ENCODE results near the gene TMEM44. TPM values are rescaled to one million over a fixed set of nuclear protein-coding genes. Genes with fewer than 3 reads are reported as not detected.

TMEM44 gene
- total RNA-seq, 1 experiment from 2014 or later: 11.8 TPM

DNA sequence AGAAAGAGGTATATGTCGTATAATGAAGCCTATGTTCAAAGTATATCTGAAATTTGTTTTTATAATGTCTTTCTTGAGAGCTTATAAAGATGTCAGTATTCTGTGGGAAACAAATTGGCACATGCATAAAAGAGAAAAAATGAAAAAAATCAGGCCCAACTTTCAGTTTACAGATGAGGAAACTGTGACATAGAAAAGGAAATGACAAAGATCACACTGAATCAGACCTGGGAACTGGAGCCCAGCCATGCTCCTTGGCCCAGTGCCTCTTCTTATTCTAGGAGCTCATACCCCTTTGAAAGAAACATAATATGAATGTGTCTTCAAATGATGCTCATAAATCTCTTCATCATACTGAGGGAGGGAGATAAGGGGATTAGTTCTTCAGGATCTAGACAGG, 48.4 kb downstream of the TMEM44 start:
- Mint-ChIP-seq H3K4me1 (ENCODE audit: low read depth, unreplicated experiment) (peaks cover 15% of the 10 kb centered on the region), H3K27me3 (ENCODE audit: insufficient read depth, unreplicated experiment) (no peaks in the 10 kb centered on the region), H3K36me3 (ENCODE audit: insufficient read depth, unreplicated experiment) (peaks cover 14% of the 10 kb centered on the region), H3K27ac (ENCODE audit: unreplicated experiment) (peak overlapping the region; percentile 98), H3K9me3 (ENCODE audit: unreplicated experiment) (no peaks in the 10 kb centered on the region), H3K4me3 (ENCODE audit: unreplicated experiment) (peak overlapping the region; percentile 96)
- H3K36me3 ChIP-seq (ENCODE audit: control insufficient read depth, insufficient read depth, low read length): no peaks in the 10 kb centered on the region
- no peaks in the 10 kb centered on the region for H3K9me3 ChIP-seq
- peaks cover 19% of the 10 kb centered on the region for H3K4me1 ChIP-seq
- TF ChIP-seq, protein P1, sequence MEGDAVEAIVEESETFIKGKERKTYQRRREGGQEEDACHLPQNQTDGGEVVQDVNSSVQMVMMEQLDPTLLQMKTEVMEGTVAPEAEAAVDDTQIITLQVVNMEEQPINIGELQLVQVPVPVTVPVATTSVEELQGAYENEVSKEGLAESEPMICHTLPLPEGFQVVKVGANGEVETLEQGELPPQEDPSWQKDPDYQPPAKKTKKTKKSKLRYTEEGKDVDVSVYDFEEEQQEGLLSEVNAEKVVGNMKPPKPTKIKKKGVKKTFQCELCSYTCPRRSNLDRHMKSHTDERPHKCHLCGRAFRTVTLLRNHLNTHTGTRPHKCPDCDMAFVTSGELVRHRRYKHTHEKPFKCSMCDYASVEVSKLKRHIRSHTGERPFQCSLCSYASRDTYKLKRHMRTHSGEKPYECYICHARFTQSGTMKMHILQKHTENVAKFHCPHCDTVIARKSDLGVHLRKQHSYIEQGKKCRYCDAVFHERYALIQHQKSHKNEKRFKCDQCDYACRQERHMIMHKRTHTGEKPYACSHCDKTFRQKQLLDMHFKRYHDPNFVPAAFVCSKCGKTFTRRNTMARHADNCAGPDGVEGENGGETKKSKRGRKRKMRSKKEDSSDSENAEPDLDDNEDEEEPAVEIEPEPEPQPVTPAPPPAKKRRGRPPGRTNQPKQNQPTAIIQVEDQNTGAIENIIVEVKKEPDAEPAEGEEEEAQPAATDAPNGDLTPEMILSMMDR (IDR thresholded peaks at IDR 0.05; ENCODE audit: insufficient read depth in 1 of 2, low read depth in 1 of 2, low read length in 1 of 2, severe bottlenecking in 1 of 2, unreplicated experiment in 1 of 2): no peak
- intact Hi-C loops (cut with micrococcal nuclease; ENCODE audit: unreplicated experiment): no loop called here
- no peaks in the 10 kb centered on the region for H3K27me3 ChIP-seq (replicated peaks; ENCODE audit: control insufficient read depth, insufficient read depth, low read length)
- CTCF ChIA-PET: interaction anchor here (2.5 kb wide), 1 partner anchor 10 kb away, joined by 13 read pairs; no protein-coding TSS in a partner anchor
- no TSS peak for BruUV-seq (replicated peaks)
- DNase-seq: no peak
- no peak overlapping the region; the same call in 1 of the 2 replicates for H3K4me3 ChIP-seq (ENCODE audit: low read depth, low read length)
- POLR2A ChIA-PET: interaction anchor here (1.5 kb wide), 1 partner anchor 113 kb away, joined by 3 read pairs; no protein-coding TSS in a partner anchor

DNA sequence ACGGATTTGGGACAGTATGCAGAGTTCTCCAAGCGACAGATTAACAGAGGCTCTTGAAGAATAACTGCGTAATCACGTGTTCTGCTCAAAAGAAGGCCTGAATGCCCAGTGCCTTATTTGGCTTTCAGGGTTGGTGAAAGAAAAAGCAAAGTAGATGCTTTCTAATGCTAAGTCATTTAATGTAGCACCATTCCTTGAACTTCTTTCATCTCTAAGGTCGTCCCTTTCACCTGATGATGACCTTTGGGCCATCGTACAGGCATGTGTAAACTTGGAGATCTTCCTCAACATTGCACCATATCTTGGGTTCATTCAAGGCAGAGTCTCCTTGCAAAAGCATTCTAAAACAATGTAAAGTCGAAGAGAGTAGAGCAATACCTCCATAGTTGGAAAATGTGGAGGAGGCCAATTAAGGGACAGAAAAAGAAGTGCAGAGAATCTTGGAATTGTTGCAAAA, 48.9 kb downstream of the TMEM44 start:
- BruUV-seq (replicated peaks): TSS peak; percentile 73
- Mint-ChIP-seq H3K27ac (ENCODE audit: unreplicated experiment) (peak overlapping the region; percentile 98), H3K4me3 (ENCODE audit: unreplicated experiment) (peak overlapping the region; percentile 96), H3K36me3 (ENCODE audit: insufficient read depth, unreplicated experiment) (peaks cover 14% of the 10 kb centered on the region), H3K27me3 (ENCODE audit: insufficient read depth, unreplicated experiment) (no peaks in the 10 kb centered on the region), H3K4me1 (ENCODE audit: low read depth, unreplicated experiment) (peaks cover 15% of the 10 kb centered on the region), H3K9me3 (ENCODE audit: unreplicated experiment) (no peaks in the 10 kb centered on the region)
- TF ChIP-seq, protein P1 (IDR thresholded peaks at IDR 0.05; ENCODE audit: insufficient read depth in 1 of 2, low read depth in 1 of 2, low read length in 1 of 2, severe bottlenecking in 1 of 2, unreplicated experiment in 1 of 2): no peak
- Histone ChIP-seq H3K36me3 (ENCODE audit: control insufficient read depth, insufficient read depth, low read length) (no peaks in the 10 kb centered on the region), H3K4me1 (peaks cover 24% of the 10 kb centered on the region), H3K9me3 (no peaks in the 10 kb centered on the region), H3K4me3 (ENCODE audit: low read depth, low read length) (peak overlapping the region; percentile 75), H3K27me3 (replicated peaks; ENCODE audit: control insufficient read depth, insufficient read depth, low read length) (no peaks in the 10 kb centered on the region)
- ChIA-PET POLR2A (interaction anchor here (0.8 to 1.2 kb wide), 3 partner anchors 12 to 112 kb away, joined by 3 read pairs; no protein-coding TSS in a partner anchor), CTCF (interaction anchor here (2.5 kb wide), 1 partner anchor 10 kb away, joined by 13 read pairs; no protein-coding TSS in a partner anchor)
- peak in 1 of 2 experiments; percentile 30 for DNase-seq
- intact Hi-C loops (cut with micrococcal nuclease; ENCODE audit: unreplicated experiment): no loop called here

DNA sequence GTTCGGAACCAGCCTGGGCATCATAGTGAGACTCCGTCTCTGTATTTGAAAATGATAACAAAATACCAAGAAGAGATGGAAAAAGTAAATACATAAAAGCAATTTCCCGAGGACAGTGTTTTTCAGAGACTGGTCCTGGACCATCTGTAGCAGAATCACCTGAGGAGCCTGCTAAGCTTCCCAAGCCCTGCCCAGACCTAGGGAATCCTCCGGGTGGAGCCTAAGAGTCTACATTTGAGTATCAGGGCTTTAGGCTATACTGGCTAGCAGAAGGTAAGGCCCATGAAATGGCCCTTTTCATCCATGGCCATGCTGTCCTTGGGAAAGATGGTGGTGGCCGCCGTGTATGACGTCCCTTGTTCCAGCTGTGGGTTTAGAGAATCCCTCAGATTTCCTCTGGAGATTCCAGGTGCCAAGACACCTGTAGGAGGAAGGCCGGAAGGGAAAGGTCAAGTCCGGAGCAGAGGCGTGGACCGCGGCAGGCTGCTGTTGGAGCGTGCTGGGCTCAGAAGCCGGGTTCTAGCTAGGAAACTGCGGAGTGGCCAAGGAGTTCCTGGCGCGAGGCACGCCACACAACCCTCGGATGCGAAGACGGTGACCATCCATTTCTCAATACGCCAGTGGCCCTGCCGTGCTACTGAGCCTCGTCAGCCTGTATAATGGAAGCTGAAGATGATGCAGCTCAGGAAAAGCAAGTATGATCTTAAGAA, 50.9 kb downstream of the TMEM44 start:
- ChIA-PET CTCF (no interaction called here), POLR2A (no interaction called here)
- Histone ChIP-seq H3K36me3 (ENCODE audit: control insufficient read depth, insufficient read depth, low read length) (no peaks in the 10 kb centered on the region), H3K4me1 (peaks cover 36% of the 10 kb centered on the region), H3K9me3 (no peaks in the 10 kb centered on the region), H3K4me3 (ENCODE audit: low read depth, low read length) (no peak overlapping the region), H3K27me3 (replicated peaks; ENCODE audit: control insufficient read depth, insufficient read depth, low read length) (no peaks in the 10 kb centered on the region)
- TF ChIP-seq, protein P1 (IDR thresholded peaks at IDR 0.05; ENCODE audit: insufficient read depth in 1 of 2, low read depth in 1 of 2, low read length in 1 of 2, severe bottlenecking in 1 of 2, unreplicated experiment in 1 of 2): no peak
- no TSS peak for BruUV-seq (replicated peaks)
- peak; percentile 44 to 47 for DNase-seq
- Mint-ChIP-seq H3K4me3 (ENCODE audit: unreplicated experiment) (peak overlapping the region; percentile 35), H3K36me3 (ENCODE audit: insufficient read depth, unreplicated experiment) (peaks cover 14% of the 10 kb centered on the region), H3K9me3 (ENCODE audit: unreplicated experiment) (no peaks in the 10 kb centered on the region), H3K27me3 (ENCODE audit: insufficient read depth, unreplicated experiment) (no peaks in the 10 kb centered on the region), H3K4me1 (ENCODE audit: low read depth, unreplicated experiment) (peaks cover 26% of the 10 kb centered on the region), H3K27ac (ENCODE audit: unreplicated experiment) (no peak overlapping the region)
- intact Hi-C loops (cut with micrococcal nuclease; ENCODE audit: unreplicated experiment): no loop called here
